ENCODE data around the gene KMT2E.
A peak's percentile ranks its signal among the peaks of the same experiment; 100 is the strongest.

The KMT2E gene

DNA sequence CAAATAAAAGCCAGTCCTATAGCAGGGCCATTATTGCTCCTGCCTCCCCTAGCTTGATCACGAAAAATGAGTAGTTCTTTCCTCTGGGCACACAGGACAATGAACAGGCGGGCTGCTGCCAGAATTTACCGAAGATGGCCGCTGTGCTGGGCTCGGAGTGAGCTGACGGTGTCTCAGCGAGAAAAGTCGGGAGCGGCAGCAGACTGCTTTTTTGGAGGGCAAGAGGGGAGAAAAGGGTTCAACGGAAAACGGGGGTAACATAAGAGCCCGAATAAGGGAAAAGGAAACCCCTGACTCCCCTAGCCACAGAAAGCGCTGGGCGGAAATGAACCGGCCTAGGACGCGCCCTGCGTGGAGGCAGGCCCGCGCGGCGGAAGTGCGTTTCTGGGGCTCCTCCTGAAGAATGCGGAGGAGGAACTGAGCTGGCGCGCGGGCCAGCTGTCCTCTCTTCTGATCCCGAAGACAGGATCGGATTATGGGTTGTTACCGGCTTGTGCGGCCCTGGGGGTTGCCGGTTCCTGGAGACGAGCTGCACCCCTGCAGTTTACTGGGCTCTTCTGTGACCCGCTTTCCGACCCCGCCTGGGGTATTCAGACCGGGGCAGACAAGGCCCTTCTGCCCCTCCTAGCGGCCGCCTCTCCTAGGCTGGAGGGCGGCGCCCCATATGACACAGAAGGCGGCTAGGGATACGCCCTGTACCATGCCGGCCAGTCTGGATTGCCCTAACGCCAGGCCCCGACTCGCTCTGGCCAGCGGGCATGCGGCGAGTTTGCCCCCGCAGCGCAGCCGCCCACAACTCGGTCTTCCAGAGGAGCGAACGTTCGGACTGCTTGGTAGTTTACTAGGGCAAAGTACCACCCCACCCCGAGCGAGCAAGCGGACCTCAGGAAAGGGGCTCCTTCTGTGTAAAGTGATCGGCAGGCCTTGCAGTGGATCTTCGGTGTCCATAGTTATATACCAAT is 30.1 kb upstream of the KMT2E start:
- Histone ChIP-seq H3K4me3 (ENCODE audit: low read length in 2 of 2) (peak overlapping the region; percentile 51 to 79), H2BK5ac (ENCODE audit: low read length) (no peak overlapping the region), H3K27ac (replicated peaks; ENCODE audit: low read length) (peak overlapping the region; percentile 78), H3K9me3 (replicated peaks in 1 of 2; ENCODE audit: control insufficient read depth in 2 of 2, insufficient read depth in 1 of 2, low read depth in 1 of 2, low read length in 2 of 2) (no peaks in the 10 kb centered on the region), H3K4ac (ENCODE audit: low read length) (no peak overlapping the region), H3K36me3 (replicated peaks in 1 of 2; ENCODE audit: control insufficient read depth in 2 of 2, insufficient read depth in 2 of 2, low read length in 2 of 2) (peaks cover 3 to 48% of the 10 kb centered on the region in 2 donors), H3K79me1 (ENCODE audit: low read depth, low read length) (no peaks in the 10 kb centered on the region), H3K9ac (ENCODE audit: low read depth, low read length, poor library complexity) (peak overlapping the region; percentile 86), H2AK5ac (ENCODE audit: low read depth, low read length) (no peak overlapping the region), H3K14ac (ENCODE audit: low read length) (no peak overlapping the region), H3K4me1 (ENCODE audit: control insufficient read depth in 2 of 2, insufficient read depth in 1 of 2, low read depth in 1 of 2, low read length in 2 of 2) (peaks cover 12 to 41% of the 10 kb centered on the region in 2 donors), H2BK120ac (ENCODE audit: low read depth, low read length) (no peak overlapping the region), H3K23ac (ENCODE audit: low read depth, low read length, poor library complexity) (peak overlapping the region; percentile 95), H2BK15ac (ENCODE audit: low read length) (no peak overlapping the region), H3K18ac (ENCODE audit: low read length) (peak overlapping the region; percentile 68), H4K91ac (ENCODE audit: low read depth, low read length, poor library complexity) (no peak overlapping the region), H2AFZ (ENCODE audit: low read length) (peak overlapping the region; percentile 84), H4K8ac (ENCODE audit: low read depth, low read length) (no peak overlapping the region), H2BK12ac (ENCODE audit: low read length) (no peak overlapping the region), H3K4me2 (ENCODE audit: insufficient read depth, low read length, poor library complexity, severe bottlenecking) (peak overlapping the region; percentile 59), H3K27me3 (ENCODE audit: control insufficient read depth in 3 of 3, insufficient read depth in 3 of 3, low read depth in 1 of 3, low read length in 3 of 3) (no peaks in the 10 kb centered on the region)
- peak; percentile 72 for DNase-seq (ENCODE audit: low spot score)
- WGBS, 2 donors (ENCODE audit: extremely low coverage in 2 of 2, insufficient read length in 2 of 2, insufficient replicate concordance in 1 of 2): no CpG with 5 or more reads among the region's 62 CpGs

GRCh38 chr7:104984585-104985258 is 29.3 kb upstream of the KMT2E start:
- Histone ChIP-seq H2AK5ac (ENCODE audit: low read depth, low read length) (no peak overlapping the region), H3K4me3 (ENCODE audit: low read length in 2 of 2) (peak overlapping the region in 1 of 2 donors; percentile 51), H3K4me2 (ENCODE audit: insufficient read depth, low read length, poor library complexity, severe bottlenecking) (no peak overlapping the region), H3K27ac (replicated peaks; ENCODE audit: low read length) (peak overlapping the region; percentile 78), H3K9ac (ENCODE audit: low read depth, low read length, poor library complexity) (no peak overlapping the region), H4K91ac (ENCODE audit: low read depth, low read length, poor library complexity) (no peak overlapping the region), H3K9me3 (replicated peaks in 1 of 2; ENCODE audit: control insufficient read depth in 2 of 2, insufficient read depth in 1 of 2, low read depth in 1 of 2, low read length in 2 of 2) (no peaks in the 10 kb centered on the region), H3K23ac (ENCODE audit: low read depth, low read length, poor library complexity) (no peak overlapping the region), H2BK120ac (ENCODE audit: low read depth, low read length) (no peak overlapping the region), H3K36me3 (replicated peaks in 1 of 2; ENCODE audit: control insufficient read depth in 2 of 2, insufficient read depth in 2 of 2, low read length in 2 of 2) (peaks cover 3 to 48% of the 10 kb centered on the region in 2 donors), H2BK15ac (ENCODE audit: low read length) (no peak overlapping the region), H3K27me3 (ENCODE audit: control insufficient read depth in 3 of 3, insufficient read depth in 3 of 3, low read depth in 1 of 3, low read length in 3 of 3) (no peaks in the 10 kb centered on the region), H4K8ac (ENCODE audit: low read depth, low read length) (no peak overlapping the region), H3K4ac (ENCODE audit: low read length) (no peak overlapping the region), H2AFZ (ENCODE audit: low read length) (no peak overlapping the region), H3K79me1 (ENCODE audit: low read depth, low read length) (no peaks in the 10 kb centered on the region), H2BK12ac (ENCODE audit: low read length) (no peak overlapping the region), H3K4me1 (ENCODE audit: control insufficient read depth in 2 of 2, insufficient read depth in 1 of 2, low read depth in 1 of 2, low read length in 2 of 2) (peaks cover 3 to 33% of the 10 kb centered on the region in 2 donors), H3K18ac (ENCODE audit: low read length) (no peak overlapping the region), H3K14ac (ENCODE audit: low read length) (no peak overlapping the region), H2BK5ac (ENCODE audit: low read length) (no peak overlapping the region)
- WGBS, 2 donors (ENCODE audit: extremely low coverage in 2 of 2, insufficient read length in 2 of 2, insufficient replicate concordance in 1 of 2): no CpG with 5 or more reads among the region's 7 CpGs
- no peak for DNase-seq (ENCODE audit: low spot score)

DNA sequence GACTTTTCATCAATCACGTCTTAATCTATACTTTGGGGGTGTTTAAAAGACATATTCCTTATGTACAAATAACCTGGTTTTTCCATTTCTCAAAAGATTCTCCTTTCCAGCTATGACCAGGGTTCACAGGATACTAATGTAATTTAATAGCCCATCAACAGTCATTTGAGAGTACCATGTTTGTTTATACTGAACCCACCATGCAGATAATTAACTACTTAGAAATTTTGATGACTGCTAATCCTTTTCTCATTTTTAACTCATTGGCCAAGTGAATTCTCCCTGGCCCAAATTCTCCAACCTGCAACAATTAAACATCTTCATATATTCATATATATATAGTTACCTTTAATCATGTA is 28.8 kb upstream of the KMT2E start:
- H2BK5ac ChIP-seq (ENCODE audit: low read length): no peak overlapping the region
- no peak overlapping the region for H2BK15ac ChIP-seq (ENCODE audit: low read length)
- no peak overlapping the region for H3K4me2 ChIP-seq (ENCODE audit: insufficient read depth, low read length, poor library complexity, severe bottlenecking)
- no peak overlapping the region for H3K27ac ChIP-seq (replicated peaks; ENCODE audit: low read length)
- H2AFZ ChIP-seq (ENCODE audit: low read length): no peak overlapping the region
- no peaks in the 10 kb centered on the region for H3K27me3 ChIP-seq (ENCODE audit: control insufficient read depth in 3 of 3, insufficient read depth in 3 of 3, low read depth in 1 of 3, low read length in 3 of 3)
- no peaks in the 10 kb centered on the region for H3K79me1 ChIP-seq (ENCODE audit: low read depth, low read length)
- no peak overlapping the region for H4K91ac ChIP-seq (ENCODE audit: low read depth, low read length, poor library complexity)
- no peak overlapping the region for H3K23ac ChIP-seq (ENCODE audit: low read depth, low read length, poor library complexity)
- DNase-seq (ENCODE audit: low spot score): no peak
- H3K9ac ChIP-seq (ENCODE audit: low read depth, low read length, poor library complexity): no peak overlapping the region
- H3K9me3 ChIP-seq (replicated peaks in 1 of 2; ENCODE audit: control insufficient read depth in 2 of 2, insufficient read depth in 1 of 2, low read depth in 1 of 2, low read length in 2 of 2): no peaks in the 10 kb centered on the region
- H2BK12ac ChIP-seq (ENCODE audit: low read length): no peak overlapping the region
- WGBS, 2 donors (ENCODE audit: extremely low coverage in 2 of 2, insufficient read length in 2 of 2, insufficient replicate concordance in 1 of 2): no CpG with 5 or more reads among the region's 1 CpG
- H3K14ac ChIP-seq (ENCODE audit: low read length): no peak overlapping the region
- no peak overlapping the region for H3K18ac ChIP-seq (ENCODE audit: low read length)
- H3K4me3 ChIP-seq (ENCODE audit: low read length in 2 of 2): no peak overlapping the region
- H3K36me3 ChIP-seq (replicated peaks in 1 of 2; ENCODE audit: control insufficient read depth in 2 of 2, insufficient read depth in 2 of 2, low read length in 2 of 2): peaks cover 3 to 43% of the 10 kb centered on the region in 2 donors
- H4K8ac ChIP-seq (ENCODE audit: low read depth, low read length): no peak overlapping the region
- no peak overlapping the region for H2BK120ac ChIP-seq (ENCODE audit: low read depth, low read length)
- H3K4ac ChIP-seq (ENCODE audit: low read length): no peak overlapping the region
- H3K4me1 ChIP-seq (ENCODE audit: control insufficient read depth in 2 of 2, insufficient read depth in 1 of 2, low read depth in 1 of 2, low read length in 2 of 2): peaks cover 3 to 27% of the 10 kb centered on the region in 2 donors
- no peak overlapping the region for H2AK5ac ChIP-seq (ENCODE audit: low read depth, low read length)

DNA sequence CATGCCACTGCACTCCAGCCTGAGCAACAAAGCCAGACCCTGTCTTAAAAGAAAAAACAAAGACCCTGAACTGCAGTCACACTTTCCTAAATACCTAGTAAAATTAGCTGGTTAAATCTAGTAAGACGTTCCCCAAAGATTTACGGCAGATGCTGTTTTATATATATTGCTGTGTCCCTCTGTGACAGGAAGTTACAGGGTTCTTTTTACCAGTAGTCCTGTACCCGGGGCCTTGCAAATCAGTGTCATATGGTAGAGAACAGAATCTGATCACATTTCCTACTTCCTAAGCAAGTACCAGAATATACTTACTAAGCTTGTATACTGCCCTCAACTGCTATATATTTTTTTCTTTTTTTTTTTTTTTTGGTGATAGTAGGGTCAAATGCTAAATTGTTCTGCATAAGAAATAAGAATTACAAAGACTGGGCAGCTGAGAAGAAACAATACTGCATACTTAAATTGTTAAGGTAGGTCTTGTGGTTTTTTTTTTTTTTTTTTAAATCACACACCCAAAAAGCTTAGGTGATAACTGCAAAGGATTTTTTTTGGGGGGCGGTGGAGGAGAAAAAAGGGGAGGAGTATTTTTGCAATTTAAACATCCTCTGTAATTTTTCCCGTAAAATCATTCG is 27.3 kb upstream of the KMT2E start:
- no peak overlapping the region for H3K23ac ChIP-seq (ENCODE audit: low read depth, low read length, poor library complexity)
- no peak overlapping the region for H2BK15ac ChIP-seq (ENCODE audit: low read length)
- no peaks in the 10 kb centered on the region for H3K27me3 ChIP-seq (ENCODE audit: control insufficient read depth in 3 of 3, insufficient read depth in 3 of 3, low read depth in 1 of 3, low read length in 3 of 3)
- peaks cover 3 to 26% of the 10 kb centered on the region in 2 donors for H3K4me1 ChIP-seq (ENCODE audit: control insufficient read depth in 2 of 2, insufficient read depth in 1 of 2, low read depth in 1 of 2, low read length in 2 of 2)
- H2BK12ac ChIP-seq (ENCODE audit: low read length): no peak overlapping the region
- no peak overlapping the region for H3K18ac ChIP-seq (ENCODE audit: low read length)
- no peak overlapping the region for H3K4me3 ChIP-seq (ENCODE audit: low read length in 2 of 2)
- peaks cover 3% of the 10 kb centered on the region for H3K79me1 ChIP-seq (ENCODE audit: low read depth, low read length)
- no peak overlapping the region for H3K9ac ChIP-seq (ENCODE audit: low read depth, low read length, poor library complexity)
- no peak overlapping the region for H2AK5ac ChIP-seq (ENCODE audit: low read depth, low read length)
- no peak overlapping the region for H2BK120ac ChIP-seq (ENCODE audit: low read depth, low read length)
- H3K9me3 ChIP-seq (replicated peaks in 1 of 2; ENCODE audit: control insufficient read depth in 2 of 2, insufficient read depth in 1 of 2, low read depth in 1 of 2, low read length in 2 of 2): no peaks in the 10 kb centered on the region
- WGBS, 2 donors (ENCODE audit: extremely low coverage in 2 of 2, insufficient read length in 2 of 2, insufficient replicate concordance in 1 of 2): no CpG with 5 or more reads among the region's 6 CpGs
- H3K4me2 ChIP-seq (ENCODE audit: insufficient read depth, low read length, poor library complexity, severe bottlenecking): no peak overlapping the region
- DNase-seq (ENCODE audit: low spot score): no peak
- no peak overlapping the region for H3K14ac ChIP-seq (ENCODE audit: low read length)
- no peak overlapping the region for H4K91ac ChIP-seq (ENCODE audit: low read depth, low read length, poor library complexity)
- H4K8ac ChIP-seq (ENCODE audit: low read depth, low read length): no peak overlapping the region
- H3K27ac ChIP-seq (replicated peaks; ENCODE audit: low read length): no peak overlapping the region
- H3K4ac ChIP-seq (ENCODE audit: low read length): no peak overlapping the region
- H2AFZ ChIP-seq (ENCODE audit: low read length): no peak overlapping the region
- H3K36me3 ChIP-seq (replicated peaks in 1 of 2; ENCODE audit: control insufficient read depth in 2 of 2, insufficient read depth in 2 of 2, low read length in 2 of 2): peaks cover 6 to 37% of the 10 kb centered on the region in 2 donors
- no peak overlapping the region for H2BK5ac ChIP-seq (ENCODE audit: low read length)

Measured in neuronal stem cell (in vitro differentiated cells).